ENCODE measurements around the gene DHRS2.
"Not testable (repeated sequence)": the region's sequence is repeated elsewhere in the genome, so short reads cannot be mapped to it uniquely, and the experiment has no call there.

The DHRS2 gene

GRCh38 chr14:23636317-23637211, at the start of gene DHRS2:
Gene DHRS2, plus strand, starts transcription at chr14:23636364. Its CDS starts 2,501 bp downstream, at chr14:23638865.
- no peak for DNase-seq

- peak; percentile 91 for DNase-seq
Observed at GRCh38 chr14:23588884-23589598, 47.1 kb upstream of the DHRS2 start.

- no peak for DNase-seq
Observed at GRCh38 chr14:23589606-23590005, 46.6 kb upstream of the DHRS2 start.

GRCh38 chr14:23590198-23590597, 46.0 kb upstream of the DHRS2 start:
- no peak for DNase-seq

- not testable (repeated sequence) for DNase-seq
Observed at GRCh38 chr14:23594191-23594590, 42.0 kb upstream of the DHRS2 start.

- DNase-seq: no peak
Observed at GRCh38 chr14:23600322-23600707, 35.8 kb upstream of the DHRS2 start.

- DNase-seq: no peak
Observed at GRCh38 chr14:23600806-23601205, 35.4 kb upstream of the DHRS2 start.

GRCh38 chr14:23601424-23601823, 34.7 kb upstream of the DHRS2 start:
- no peak for DNase-seq

GRCh38 chr14:23601845-23602180, 34.4 kb upstream of the DHRS2 start:
- DNase-seq: no peak

GRCh38 chr14:23602181-23603095, 33.7 kb upstream of the DHRS2 start:
- DNase-seq: no peak

GRCh38 chr14:23603103-23603502, 33.1 kb upstream of the DHRS2 start:
- DNase-seq: no peak

- DNase-seq: no peak
Observed at GRCh38 chr14:23604148-23604547, 32.0 kb upstream of the DHRS2 start.

- no peak for DNase-seq
Observed at GRCh38 chr14:23604675-23605170, 31.4 kb upstream of the DHRS2 start.

- peak; percentile 51 to 53 for DNase-seq
Observed at GRCh38 chr14:23605931-23606585, 30.1 kb upstream of the DHRS2 start.

- DNase-seq: no peak
Observed at GRCh38 chr14:23608454-23608853, 27.7 kb upstream of the DHRS2 start.

GRCh38 chr14:23609001-23609400, 27.2 kb upstream of the DHRS2 start:
- DNase-seq: no peak

GRCh38 chr14:23609411-23610089, 26.6 kb upstream of the DHRS2 start:
- DNase-seq: not testable (repeated sequence)

- DNase-seq: no peak
Observed at GRCh38 chr14:23610090-23610814, 25.9 kb upstream of the DHRS2 start.

GRCh38 chr14:23610815-23611289, 25.3 kb upstream of the DHRS2 start:
- no peak for DNase-seq

GRCh38 chr14:23612354-23612732, 23.8 kb upstream of the DHRS2 start:
- DNase-seq: no peak

- DNase-seq: no peak
Observed at GRCh38 chr14:23612802-23613201, 23.4 kb upstream of the DHRS2 start.

Measured in activated T-cell treated with anti-CD3 and anti-CD28 coated beads, Interleukin-2, amount 50 U/mL, for 48 hours (primary cell).